Ovary (tissue), 3 donors: ENCODE data around the gene DENND2A.

Source experiments
- EP300 ChIP-seq: sonication (generic); formaldehyde crosslinking; IDR thresholded peaks from one replicate; pipeline ENCODE4 v1.6.1; 2017; ENCODE audit warnings: antibody characterized with exemption
- POLR2A ChIP-seq: fragments of 450-650 bp; IDR thresholded peaks from one replicate; pipeline ENCODE4 v1.6.1; 2017; ENCODE audit warnings: antibody characterized with exemption, mild to moderate bottlenecking, moderate library complexity
- TF ChIP-seq, protein P1 (sequence below), 3 donors: fragments of 450-650 bp in 2 of 3; fragments of 200-600 bp in 1 of 3; IDR thresholded peaks; one replicate each; pipeline versions ENCODE4 v1.5.1 to v1.8.0; 2016 to 2022; ENCODE audit warnings: antibody characterized with exemption in 3 of 3, mild to moderate bottlenecking in 1 of 3
- donor health status: DM: no; HTN: no; CAD: no.

DNA sequence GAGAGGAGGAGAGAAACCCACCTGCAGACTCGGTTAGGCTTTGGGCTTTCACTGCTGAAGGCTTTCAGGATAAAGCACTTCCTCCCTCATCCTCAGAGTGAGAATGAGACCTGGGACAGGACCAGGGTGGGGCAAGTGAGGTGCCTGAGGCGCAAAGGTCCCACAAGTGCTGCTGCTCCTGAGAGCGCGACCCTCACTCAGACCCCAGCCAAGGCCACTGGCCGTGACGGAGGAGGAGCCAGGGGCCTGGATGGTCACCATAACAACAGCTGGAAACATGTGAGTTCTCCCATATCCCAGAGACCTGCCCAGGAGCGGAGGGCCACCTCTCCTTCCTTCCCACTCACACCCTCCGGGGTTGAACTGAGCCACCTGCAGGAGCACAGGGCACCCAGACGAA, 114.4 kb downstream of the DENND2A start:
- TF ChIP-seq, protein P1, sequence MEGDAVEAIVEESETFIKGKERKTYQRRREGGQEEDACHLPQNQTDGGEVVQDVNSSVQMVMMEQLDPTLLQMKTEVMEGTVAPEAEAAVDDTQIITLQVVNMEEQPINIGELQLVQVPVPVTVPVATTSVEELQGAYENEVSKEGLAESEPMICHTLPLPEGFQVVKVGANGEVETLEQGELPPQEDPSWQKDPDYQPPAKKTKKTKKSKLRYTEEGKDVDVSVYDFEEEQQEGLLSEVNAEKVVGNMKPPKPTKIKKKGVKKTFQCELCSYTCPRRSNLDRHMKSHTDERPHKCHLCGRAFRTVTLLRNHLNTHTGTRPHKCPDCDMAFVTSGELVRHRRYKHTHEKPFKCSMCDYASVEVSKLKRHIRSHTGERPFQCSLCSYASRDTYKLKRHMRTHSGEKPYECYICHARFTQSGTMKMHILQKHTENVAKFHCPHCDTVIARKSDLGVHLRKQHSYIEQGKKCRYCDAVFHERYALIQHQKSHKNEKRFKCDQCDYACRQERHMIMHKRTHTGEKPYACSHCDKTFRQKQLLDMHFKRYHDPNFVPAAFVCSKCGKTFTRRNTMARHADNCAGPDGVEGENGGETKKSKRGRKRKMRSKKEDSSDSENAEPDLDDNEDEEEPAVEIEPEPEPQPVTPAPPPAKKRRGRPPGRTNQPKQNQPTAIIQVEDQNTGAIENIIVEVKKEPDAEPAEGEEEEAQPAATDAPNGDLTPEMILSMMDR (IDR thresholded peaks at IDR 0.05): no peak
- TF ChIP-seq POLR2A (no peak), EP300 (no peak)
